Ishikawa (cell line): ENCODE measurements around the gene RAP1GAP.

Experiments
- CEBPB ChIP-seq: IDR thresholded peaks from 2 replicates; pipeline ENCODE4 v1.6.1; 2012
- CREB1 ChIP-seq: IDR thresholded peaks from 2 replicates; pipeline ENCODE4 v1.6.1; 2012; ENCODE audit warnings: low read depth
- EGR1 ChIP-seq: IDR thresholded peaks from 2 replicates; pipeline ENCODE4 v1.6.1; 2012
- EP300 ChIP-seq: IDR thresholded peaks from 2 replicates; pipeline ENCODE4 v1.6.1; 2012; ENCODE audit warnings: borderline replicate concordance
- FOXM1 ChIP-seq: IDR thresholded peaks from 2 replicates; pipeline ENCODE4 v1.6.1; 2012; ENCODE audit warnings: low read depth, borderline replicate concordance
- MAX ChIP-seq: IDR thresholded peaks from 2 replicates; pipeline ENCODE4 v1.6.1; 2012
- NFIC ChIP-seq: IDR thresholded peaks from 2 replicates; pipeline ENCODE4 v1.6.1; 2012
- RAD21 ChIP-seq: IDR thresholded peaks from 2 replicates; pipeline ENCODE4 v1.6.1; 2012; ENCODE audit warnings: low read depth
- TAF1 ChIP-seq: IDR thresholded peaks from 2 replicates; pipeline ENCODE4 v1.6.1; 2012; ENCODE audit warnings: low read depth, mild to moderate bottlenecking
- TCF12 ChIP-seq: IDR thresholded peaks from 2 replicates; pipeline ENCODE4 v1.6.1; 2012; ENCODE audit warnings: low read depth
- TEAD4 ChIP-seq: IDR thresholded peaks from 2 replicates; pipeline ENCODE4 v1.6.1; 2012
- YY1 ChIP-seq: IDR thresholded peaks from 2 replicates; pipeline ENCODE4 v1.6.1; 2012; ENCODE audit warnings: low read depth
- ZBTB7A ChIP-seq: IDR thresholded peaks from 2 replicates; pipeline ENCODE4 v1.6.1; 2012; ENCODE audit warnings: low read depth
- TF ChIP-seq, protein P1 (sequence below): IDR thresholded peaks from 2 replicates; pipeline ENCODE4 v1.6.1; 2012
- TF ChIP-seq, protein P2 (sequence below): IDR thresholded peaks from 2 replicates; pipeline ENCODE4 v1.6.1; 2012; ENCODE audit warnings: low read depth, mild to moderate bottlenecking

RAP1GAP gene

DNA sequence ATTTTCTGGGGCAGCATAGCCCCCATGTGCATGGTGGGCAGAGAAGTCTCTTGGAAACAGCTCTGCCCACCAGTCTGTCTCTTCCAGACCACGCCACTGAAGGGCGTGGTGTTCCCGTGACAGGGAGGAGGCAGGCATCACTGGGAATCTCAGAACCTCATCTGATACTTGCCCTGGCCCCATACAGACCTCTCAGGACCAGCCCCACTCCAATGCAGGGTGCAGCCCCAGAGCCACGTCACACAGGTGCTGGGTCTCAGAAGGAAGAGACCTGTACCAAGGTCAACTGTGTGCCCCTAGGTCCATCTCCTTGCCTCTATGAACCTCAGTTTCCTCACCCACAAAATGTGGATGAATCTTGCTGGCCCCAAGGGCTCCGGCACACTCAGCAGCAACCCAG, 7.3 kb downstream of the RAP1GAP start:
- no peak for TF ChIP-seq FOXM1

GRCh38 chr1:21659924-21660326, 9.2 kb downstream of the RAP1GAP start:
- TF ChIP-seq EP300 (no peak), YY1 (no peak)
- TF ChIP-seq, protein P1, sequence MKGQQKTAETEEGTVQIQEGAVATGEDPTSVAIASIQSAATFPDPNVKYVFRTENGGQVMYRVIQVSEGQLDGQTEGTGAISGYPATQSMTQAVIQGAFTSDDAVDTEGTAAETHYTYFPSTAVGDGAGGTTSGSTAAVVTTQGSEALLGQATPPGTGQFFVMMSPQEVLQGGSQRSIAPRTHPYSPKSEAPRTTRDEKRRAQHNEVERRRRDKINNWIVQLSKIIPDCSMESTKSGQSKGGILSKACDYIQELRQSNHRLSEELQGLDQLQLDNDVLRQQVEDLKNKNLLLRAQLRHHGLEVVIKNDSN: no peak

DNA sequence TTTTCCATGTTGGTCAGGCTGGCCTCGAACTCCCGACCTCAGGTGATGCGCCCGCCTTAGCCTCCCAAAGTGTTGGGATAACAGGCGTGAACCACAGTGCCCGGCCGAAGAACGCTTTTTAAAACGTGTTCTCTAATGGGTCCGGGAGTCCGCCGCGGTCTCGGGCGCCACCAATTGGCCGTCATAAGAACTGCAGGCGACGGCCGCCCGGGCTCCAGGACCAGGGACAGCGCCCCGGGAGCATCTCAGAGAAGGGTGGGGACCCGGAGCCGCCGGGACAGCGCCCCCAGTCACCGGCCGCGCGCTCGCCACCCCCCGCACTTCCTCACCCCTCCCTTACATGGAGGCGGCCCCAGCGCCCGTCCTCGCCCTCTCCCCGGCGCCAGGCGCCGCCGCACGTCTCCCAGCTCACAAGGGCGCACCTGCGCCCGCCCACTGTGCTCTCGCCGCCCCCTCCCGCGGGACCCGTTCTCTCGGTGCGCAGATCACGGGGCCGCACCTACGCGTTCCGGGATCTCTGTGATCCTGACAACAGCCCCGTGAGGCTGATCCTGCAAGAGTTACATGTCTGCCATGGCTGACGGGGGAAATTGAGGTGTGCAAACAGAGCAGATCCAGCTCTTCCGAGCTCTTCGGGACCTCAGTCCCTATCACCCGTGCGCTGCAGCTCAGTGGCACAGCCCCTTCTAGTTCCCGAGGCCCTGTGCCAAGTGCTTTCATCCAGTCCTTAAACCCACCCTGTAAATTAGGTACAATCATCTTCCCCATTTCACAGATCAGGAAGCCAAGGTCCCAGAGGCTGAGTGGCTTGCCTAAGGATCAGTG, 9.8 kb downstream of the RAP1GAP start:
- TF ChIP-seq NFIC (no peak), YY1 (peak; percentile 63), CREB1 (no peak), TEAD4 (peak; percentile 42; the same call in 1 of the 2 replicates), TAF1 (no peak), FOXM1 (no peak), ZBTB7A (peak; percentile 89), EGR1 (peak; percentile 38), MAX (peak; percentile 49), TCF12 (peak; percentile 51; the same call in 1 of the 2 replicates), EP300 (peak; percentile 47; the same call in 1 of the 2 replicates), CEBPB (no peak), RAD21 (peak; percentile 98)
- TF ChIP-seq, protein P1: no peak
- TF ChIP-seq, protein P2, sequence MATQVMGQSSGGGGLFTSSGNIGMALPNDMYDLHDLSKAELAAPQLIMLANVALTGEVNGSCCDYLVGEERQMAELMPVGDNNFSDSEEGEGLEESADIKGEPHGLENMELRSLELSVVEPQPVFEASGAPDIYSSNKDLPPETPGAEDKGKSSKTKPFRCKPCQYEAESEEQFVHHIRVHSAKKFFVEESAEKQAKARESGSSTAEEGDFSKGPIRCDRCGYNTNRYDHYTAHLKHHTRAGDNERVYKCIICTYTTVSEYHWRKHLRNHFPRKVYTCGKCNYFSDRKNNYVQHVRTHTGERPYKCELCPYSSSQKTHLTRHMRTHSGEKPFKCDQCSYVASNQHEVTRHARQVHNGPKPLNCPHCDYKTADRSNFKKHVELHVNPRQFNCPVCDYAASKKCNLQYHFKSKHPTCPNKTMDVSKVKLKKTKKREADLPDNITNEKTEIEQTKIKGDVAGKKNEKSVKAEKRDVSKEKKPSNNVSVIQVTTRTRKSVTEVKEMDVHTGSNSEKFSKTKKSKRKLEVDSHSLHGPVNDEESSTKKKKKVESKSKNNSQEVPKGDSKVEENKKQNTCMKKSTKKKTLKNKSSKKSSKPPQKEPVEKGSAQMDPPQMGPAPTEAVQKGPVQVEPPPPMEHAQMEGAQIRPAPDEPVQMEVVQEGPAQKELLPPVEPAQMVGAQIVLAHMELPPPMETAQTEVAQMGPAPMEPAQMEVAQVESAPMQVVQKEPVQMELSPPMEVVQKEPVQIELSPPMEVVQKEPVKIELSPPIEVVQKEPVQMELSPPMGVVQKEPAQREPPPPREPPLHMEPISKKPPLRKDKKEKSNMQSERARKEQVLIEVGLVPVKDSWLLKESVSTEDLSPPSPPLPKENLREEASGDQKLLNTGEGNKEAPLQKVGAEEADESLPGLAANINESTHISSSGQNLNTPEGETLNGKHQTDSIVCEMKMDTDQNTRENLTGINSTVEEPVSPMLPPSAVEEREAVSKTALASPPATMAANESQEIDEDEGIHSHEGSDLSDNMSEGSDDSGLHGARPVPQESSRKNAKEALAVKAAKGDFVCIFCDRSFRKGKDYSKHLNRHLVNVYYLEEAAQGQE: peak; percentile 99

- TF ChIP-seq TEAD4 (no peak), EP300 (no peak), RAD21 (no peak), TAF1 (no peak), NFIC (no peak), ZBTB7A (no peak), EGR1 (no peak), CREB1 (no peak), YY1 (no peak), MAX (no peak), CEBPB (no peak), FOXM1 (no peak), TCF12 (no peak)
- TF ChIP-seq, protein P2: no peak
- TF ChIP-seq, protein P1: no peak
Measured at GRCh38 chr1:21657456-21658190, 11.5 kb downstream of the RAP1GAP start.

- TF ChIP-seq, protein P2: no peak
- TF ChIP-seq TAF1 (no peak), RAD21 (peak; percentile 24; the same call in 1 of the 2 replicates)
Measured at GRCh38 chr1:21655748-21656147, 13.4 kb downstream of the RAP1GAP start.
